ENCODE measurements around the gene DTD1. TPM values are rescaled to one million over a fixed set of nuclear protein-coding genes. Genes with fewer than 3 reads are reported as not detected.

The DTD1 gene
- total RNA-seq, 1 donor from 2014 or later: 19.9 TPM

- no peak for DNase-seq
- Histone ChIP-seq H3K4me1 (peaks cover 12% of the 10 kb centered on the region), H3K36me3 (peaks cover 6% of the 10 kb centered on the region), H3K9me3 (no peaks in the 10 kb centered on the region), H3K4me3 (no peak overlapping the region), H3K27ac (no peak overlapping the region), H3K27me3 (no peaks in the 10 kb centered on the region)
- no peak for TF ChIP-seq CTCF (IDR thresholded peaks at IDR 0.05)
- intact Hi-C loops (cut with DNase I): no loop called here
- ATAC-seq: no peak
These were observed 2.3 kb downstream of the DTD1 start for GRCh38 chr20:18589941-18590674.

GRCh38 chr20:18596270-18596669, 8.4 kb downstream of the DTD1 start:
- Histone ChIP-seq H3K9me3 (no peaks in the 10 kb centered on the region), H3K4me1 (no peaks in the 10 kb centered on the region), H3K27me3 (no peaks in the 10 kb centered on the region), H3K36me3 (peaks cover 27% of the 10 kb centered on the region), H3K4me3 (no peak overlapping the region), H3K27ac (no peak overlapping the region)
- no peak for DNase-seq
- no peak for TF ChIP-seq CTCF (IDR thresholded peaks at IDR 0.05)
- intact Hi-C loops (cut with DNase I): no loop called here
- ATAC-seq: no peak

GRCh38 chr20:18609741-18610140, 21.9 kb downstream of the DTD1 start:
- no peak for ATAC-seq
- H3K4me1 ChIP-seq: no peaks in the 10 kb centered on the region
- H3K9me3 ChIP-seq: no peaks in the 10 kb centered on the region
- intact Hi-C loops (cut with DNase I): no loop called here
- no peak overlapping the region for H3K4me3 ChIP-seq
- H3K27ac ChIP-seq: no peak overlapping the region
- H3K27me3 ChIP-seq: no peaks in the 10 kb centered on the region
- DNase-seq: no peak
- TF ChIP-seq CTCF (IDR thresholded peaks at IDR 0.05): no peak
- no peaks in the 10 kb centered on the region for H3K36me3 ChIP-seq

- no peak for ATAC-seq
- intact Hi-C loops (cut with DNase I): no loop called here
- H3K4me3 ChIP-seq: no peak overlapping the region
These were observed 23.6 kb downstream of the DTD1 start for GRCh38 chr20:18611492-18611891.

GRCh38 chr20:18613553-18613952, 25.7 kb downstream of the DTD1 start:
- intact Hi-C loops (cut with DNase I): no loop called here
- no peak for DNase-seq
- Histone ChIP-seq H3K27ac (no peak overlapping the region), H3K36me3 (no peaks in the 10 kb centered on the region), H3K27me3 (no peaks in the 10 kb centered on the region), H3K9me3 (no peaks in the 10 kb centered on the region), H3K4me1 (no peaks in the 10 kb centered on the region), H3K4me3 (no peak overlapping the region)
- TF ChIP-seq CTCF (IDR thresholded peaks at IDR 0.05): no peak
- no peak for ATAC-seq

More at GRCh38 chr20:18611492-18611891, 23.6 kb downstream of the DTD1 start:
- no peak for DNase-seq
- Histone ChIP-seq H3K9me3 (no peaks in the 10 kb centered on the region), H3K27me3 (no peaks in the 10 kb centered on the region), H3K27ac (no peak overlapping the region), H3K4me1 (no peaks in the 10 kb centered on the region), H3K36me3 (no peaks in the 10 kb centered on the region)
- no peak for TF ChIP-seq CTCF (IDR thresholded peaks at IDR 0.05)

Data from upper lobe of right lung (tissue), 1 donor.